WI38 (cell line): Measurements from ENCODE around the gene USP10.
"Not testable (repeated sequence)": the region's sequence is repeated elsewhere in the genome, so short reads cannot be mapped to it uniquely, and the experiment has no call there.

Source experiments
- H3K4me3 ChIP-seq: 2 replicates; pipeline ENCODE4 v1.5.1; 2011; ENCODE audit warnings: low read depth, mild to moderate bottlenecking, control low read depth, low read length
- TF ChIP-seq, protein P1 (sequence below): IDR thresholded peaks from 2 replicates; pipeline ENCODE4 v1.5.1; 2012; ENCODE audit warnings: low read depth, mild to moderate bottlenecking, control low read depth, low read length

Gene USP10

DNA sequence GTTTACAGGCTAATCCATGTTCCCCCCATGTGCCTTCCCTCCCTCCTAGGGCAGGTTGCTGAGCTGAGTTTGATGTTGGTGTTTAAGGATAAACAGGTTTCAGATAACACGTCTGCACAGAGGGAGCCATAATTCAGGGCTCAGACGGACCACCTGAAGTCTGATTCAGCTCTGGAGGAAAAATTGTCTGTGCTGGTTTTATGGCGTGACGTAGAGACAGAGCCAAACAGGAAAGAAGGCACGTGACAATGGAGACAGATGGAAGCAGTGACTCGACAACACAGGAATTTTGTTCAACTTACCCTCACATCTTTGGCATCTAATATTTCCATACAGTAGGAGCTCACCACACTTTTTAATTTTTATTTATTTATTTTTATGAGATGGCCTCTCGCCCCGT lies 10.7 kb upstream of the USP10 start:
- TF ChIP-seq, protein P1, sequence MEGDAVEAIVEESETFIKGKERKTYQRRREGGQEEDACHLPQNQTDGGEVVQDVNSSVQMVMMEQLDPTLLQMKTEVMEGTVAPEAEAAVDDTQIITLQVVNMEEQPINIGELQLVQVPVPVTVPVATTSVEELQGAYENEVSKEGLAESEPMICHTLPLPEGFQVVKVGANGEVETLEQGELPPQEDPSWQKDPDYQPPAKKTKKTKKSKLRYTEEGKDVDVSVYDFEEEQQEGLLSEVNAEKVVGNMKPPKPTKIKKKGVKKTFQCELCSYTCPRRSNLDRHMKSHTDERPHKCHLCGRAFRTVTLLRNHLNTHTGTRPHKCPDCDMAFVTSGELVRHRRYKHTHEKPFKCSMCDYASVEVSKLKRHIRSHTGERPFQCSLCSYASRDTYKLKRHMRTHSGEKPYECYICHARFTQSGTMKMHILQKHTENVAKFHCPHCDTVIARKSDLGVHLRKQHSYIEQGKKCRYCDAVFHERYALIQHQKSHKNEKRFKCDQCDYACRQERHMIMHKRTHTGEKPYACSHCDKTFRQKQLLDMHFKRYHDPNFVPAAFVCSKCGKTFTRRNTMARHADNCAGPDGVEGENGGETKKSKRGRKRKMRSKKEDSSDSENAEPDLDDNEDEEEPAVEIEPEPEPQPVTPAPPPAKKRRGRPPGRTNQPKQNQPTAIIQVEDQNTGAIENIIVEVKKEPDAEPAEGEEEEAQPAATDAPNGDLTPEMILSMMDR: no peak
- H3K4me3 ChIP-seq: no peak overlapping the region

DNA sequence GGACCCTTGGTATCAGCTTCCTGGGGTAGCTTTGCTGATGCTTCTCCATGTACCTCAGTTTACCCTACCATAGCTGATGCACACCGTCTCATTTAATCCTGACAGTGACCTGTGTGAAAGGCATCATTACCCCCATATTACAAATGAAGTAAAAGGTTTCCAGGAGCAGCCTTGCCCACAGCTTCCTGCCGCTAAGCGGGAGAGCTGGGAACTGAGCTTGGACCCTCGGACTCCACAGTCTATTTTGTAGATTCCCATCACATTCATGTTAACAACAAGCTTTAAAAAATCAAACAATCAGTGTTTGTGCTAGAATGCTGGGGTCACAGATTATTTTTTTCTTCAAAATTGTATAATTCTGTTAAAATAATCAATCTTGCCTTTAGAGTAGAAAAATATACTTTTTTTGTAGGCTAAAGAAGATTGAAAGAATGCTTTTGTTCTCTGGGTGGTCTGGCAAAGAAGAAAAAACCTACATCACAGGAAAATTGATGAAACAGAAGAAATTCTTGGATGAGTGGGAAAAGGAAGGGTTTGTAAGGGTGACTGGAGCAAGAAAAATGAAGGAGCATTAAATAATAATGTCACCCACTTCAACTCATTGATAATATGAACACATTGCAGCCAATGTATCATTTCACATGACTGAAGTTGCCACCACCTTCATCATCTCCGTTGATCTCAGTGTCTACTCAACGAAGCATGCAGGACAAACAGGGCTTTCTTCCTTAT lies 9.5 kb upstream of the USP10 start:
- TF ChIP-seq, protein P1: no peak
- no peak overlapping the region for H3K4me3 ChIP-seq

DNA sequence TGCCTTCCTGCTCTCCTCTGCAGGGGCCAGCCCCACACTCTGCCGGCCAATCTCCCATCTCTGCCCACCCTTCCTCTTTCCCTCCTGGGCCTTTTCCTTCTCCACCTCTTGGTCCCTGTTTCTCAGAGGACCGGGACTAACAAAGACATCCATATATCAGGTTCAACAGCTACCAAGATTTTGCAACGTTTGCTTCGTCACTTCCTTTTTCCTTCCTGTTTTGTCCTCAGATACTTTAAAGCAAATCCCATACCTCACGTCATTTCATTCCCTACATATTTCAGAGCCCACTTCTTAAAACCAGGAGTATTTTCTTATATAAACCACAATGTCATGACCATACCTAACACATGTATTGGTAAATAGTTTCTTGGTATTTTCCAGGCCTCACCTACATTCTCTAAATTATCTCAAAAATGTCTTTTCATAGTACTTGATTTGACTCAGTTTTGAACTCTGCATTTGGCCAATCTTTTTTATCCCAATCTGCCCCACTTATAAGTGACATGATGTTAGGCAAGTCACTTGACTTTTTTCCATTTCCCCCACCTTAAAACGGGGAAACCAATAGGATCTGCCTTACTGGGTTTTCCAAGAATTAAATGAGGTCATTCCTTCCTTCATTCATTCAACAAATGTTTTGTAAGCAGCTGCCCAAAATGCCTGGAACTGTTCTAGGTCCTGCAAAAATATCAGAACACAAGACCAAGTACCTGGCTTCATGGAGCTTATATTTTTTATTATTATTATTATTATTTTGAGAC lies 7.2 kb upstream of the USP10 start:
- no peak overlapping the region for H3K4me3 ChIP-seq
- TF ChIP-seq, protein P1: no peak

- not testable (repeated sequence) for H3K4me3 ChIP-seq
Observed at GRCh38 chr16:84693869-84694268, 5.9 kb upstream of the USP10 start.

DNA sequence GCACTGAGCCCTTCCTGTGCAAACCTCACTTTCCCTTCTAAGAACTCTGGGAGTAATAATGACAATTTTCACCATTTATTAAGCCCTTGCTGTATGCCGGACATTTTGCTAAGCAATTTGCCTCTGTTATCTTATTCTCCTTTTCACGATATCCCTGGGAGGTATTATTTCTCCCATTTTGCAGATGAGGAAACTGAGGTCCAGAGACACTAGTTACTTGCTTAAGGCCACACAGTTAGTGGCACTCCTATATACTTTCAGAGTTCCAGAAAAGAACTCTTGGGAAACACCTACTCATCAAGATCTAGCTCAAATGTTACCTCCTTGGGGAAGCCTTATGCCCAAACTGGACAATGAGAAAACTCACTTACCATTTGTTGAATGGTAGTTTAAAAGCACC lies 4.8 kb upstream of the USP10 start:
- H3K4me3 ChIP-seq: no peak overlapping the region
- TF ChIP-seq, protein P1: no peak

DNA sequence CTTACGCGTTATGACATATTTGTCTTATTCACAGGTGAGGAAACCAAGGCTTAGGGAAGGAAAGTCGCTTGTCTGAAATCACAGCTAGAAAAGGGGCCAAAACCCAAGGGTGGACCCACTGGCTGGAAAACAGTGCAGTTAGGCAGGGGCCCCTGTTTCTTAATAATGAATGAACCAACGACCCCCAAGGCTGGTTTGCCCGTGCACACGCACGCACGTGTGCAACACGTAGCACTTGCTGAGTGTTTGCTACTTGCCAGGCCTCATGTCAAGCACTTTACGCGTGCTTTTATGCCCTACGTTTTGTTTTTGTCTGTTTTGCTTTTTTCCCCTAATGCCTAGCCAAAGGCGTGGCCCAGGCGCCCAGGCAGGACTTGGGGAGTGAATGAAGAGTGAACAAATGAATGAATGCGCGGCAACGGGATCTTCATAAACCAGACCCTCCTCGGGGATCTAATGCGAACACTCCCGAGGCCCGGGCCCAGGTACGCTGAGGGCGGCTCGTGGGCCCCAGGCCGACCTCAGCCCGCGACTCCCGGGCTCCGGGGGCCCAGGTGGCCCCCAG lies 571 bp upstream of the USP10 start:
- peak overlapping the region; percentile 89 for H3K4me3 ChIP-seq
- TF ChIP-seq, protein P1: no peak

DNA sequence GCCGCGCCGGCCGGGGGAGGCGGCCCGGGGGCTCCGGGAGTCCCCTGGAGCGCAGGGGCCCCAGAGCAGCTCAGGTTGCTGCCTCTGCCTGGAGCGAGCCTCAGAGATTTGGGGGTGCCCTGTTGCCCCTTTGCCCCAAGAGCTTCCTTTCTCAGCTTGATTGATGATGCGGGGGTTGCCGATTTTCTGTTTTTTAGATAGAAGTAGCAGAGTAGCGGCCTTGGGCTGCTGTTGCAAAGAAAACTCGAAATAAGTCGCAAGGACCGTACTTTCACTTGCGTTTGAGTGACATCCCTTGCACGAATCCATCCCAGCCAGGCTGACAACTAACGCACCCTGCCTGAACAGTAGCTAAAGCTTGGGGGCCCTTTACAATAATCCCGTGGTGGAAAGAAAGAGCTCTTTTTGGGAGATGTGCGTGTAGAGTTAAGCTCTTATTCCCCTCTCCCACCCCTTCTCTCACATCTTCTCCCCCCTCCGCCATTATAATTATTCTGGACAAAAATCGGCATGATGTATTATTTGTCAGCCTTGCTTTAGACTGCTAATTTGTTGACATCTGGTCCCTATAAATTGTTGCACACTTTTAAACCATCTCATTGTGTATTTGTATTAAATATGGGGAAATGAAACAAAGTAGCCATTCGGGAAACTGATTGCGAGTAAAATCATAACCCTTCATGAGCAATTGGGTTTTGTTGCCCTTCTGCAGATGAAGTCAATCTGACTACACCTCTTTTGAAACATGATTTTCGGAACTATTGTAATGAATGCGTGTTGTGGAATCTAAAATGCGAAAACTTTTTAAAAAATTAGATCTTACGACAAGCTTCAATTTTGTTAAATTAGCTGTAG lies 873 bp downstream of the USP10 start:
- H3K4me3 ChIP-seq: peak overlapping the region; percentile 89
- TF ChIP-seq, protein P1: no peak
